GM13977 (cell line): ENCODE data around the gene TPR.

ENCODE experiments used
- DNase-seq: peaks from one replicate; pipeline ENCODE4 v3.0.0; 2012; ENCODE audit warnings: low spot score
- in situ Hi-C: fragments of 300-500 bp; cut with MboI; formaldehyde crosslinking; loops from one replicate; pipeline ENCODE4 v1.12.0; 2022; ENCODE audit warnings: low sequenced_read_pairs, low pct_unique_long_range_greater_than_20kb, mixed read lengths, inconsistent platforms; ENCODE audit not compliant: unreplicated experiment
- TF ChIP-seq, protein P1 (sequence below): IDR thresholded peaks from 2 replicates; pipeline ENCODE4 v1.5.1; 2012; ENCODE audit warnings: mild to moderate bottlenecking, control low read depth; ENCODE audit not compliant: insufficient read depth; ENCODE audit errors: extremely low read depth, missing control alignments

TPR gene

DNA sequence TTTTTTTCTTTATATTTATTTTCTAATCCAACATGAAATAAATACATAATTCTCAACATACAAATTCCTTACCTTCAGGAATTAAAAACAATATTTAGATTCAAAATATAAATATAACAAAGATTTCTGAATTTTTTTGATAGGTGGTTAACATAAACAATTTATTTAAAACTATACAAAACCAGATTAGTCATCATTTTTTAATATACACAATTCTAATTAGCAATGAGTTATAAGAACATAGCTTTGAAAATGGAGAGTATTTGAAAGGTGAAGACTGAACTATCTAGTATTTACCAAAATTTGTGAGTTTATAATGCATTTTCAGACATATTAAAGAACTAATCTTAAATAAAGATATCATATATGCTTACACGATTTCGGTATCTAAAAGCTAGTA, 37.5 kb downstream of the TPR start:
- DNase-seq: no peak
- in situ Hi-C loops: no loop called here
- TF ChIP-seq, protein P1, sequence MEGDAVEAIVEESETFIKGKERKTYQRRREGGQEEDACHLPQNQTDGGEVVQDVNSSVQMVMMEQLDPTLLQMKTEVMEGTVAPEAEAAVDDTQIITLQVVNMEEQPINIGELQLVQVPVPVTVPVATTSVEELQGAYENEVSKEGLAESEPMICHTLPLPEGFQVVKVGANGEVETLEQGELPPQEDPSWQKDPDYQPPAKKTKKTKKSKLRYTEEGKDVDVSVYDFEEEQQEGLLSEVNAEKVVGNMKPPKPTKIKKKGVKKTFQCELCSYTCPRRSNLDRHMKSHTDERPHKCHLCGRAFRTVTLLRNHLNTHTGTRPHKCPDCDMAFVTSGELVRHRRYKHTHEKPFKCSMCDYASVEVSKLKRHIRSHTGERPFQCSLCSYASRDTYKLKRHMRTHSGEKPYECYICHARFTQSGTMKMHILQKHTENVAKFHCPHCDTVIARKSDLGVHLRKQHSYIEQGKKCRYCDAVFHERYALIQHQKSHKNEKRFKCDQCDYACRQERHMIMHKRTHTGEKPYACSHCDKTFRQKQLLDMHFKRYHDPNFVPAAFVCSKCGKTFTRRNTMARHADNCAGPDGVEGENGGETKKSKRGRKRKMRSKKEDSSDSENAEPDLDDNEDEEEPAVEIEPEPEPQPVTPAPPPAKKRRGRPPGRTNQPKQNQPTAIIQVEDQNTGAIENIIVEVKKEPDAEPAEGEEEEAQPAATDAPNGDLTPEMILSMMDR: no peak

DNA sequence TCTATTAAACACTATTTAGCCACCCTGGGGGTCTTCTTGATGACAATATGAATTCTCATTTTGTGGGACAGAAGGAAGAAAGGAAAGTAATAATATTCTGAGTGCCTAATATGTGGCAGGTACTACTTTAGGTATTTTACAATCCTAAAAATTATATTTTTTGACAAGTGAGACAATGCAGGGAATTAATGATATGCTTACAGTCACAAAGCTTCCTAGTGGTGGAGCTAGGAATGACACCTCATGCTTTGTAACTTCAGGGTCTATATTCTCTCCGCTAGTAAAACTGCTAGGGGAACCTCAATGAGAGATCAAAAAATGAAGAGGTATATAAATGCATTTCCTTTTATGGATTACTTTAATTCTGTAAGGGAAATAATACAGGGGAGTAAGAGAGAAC, 44.3 kb downstream of the TPR start:
- DNase-seq: no peak
- in situ Hi-C loops: no loop called here

DNA sequence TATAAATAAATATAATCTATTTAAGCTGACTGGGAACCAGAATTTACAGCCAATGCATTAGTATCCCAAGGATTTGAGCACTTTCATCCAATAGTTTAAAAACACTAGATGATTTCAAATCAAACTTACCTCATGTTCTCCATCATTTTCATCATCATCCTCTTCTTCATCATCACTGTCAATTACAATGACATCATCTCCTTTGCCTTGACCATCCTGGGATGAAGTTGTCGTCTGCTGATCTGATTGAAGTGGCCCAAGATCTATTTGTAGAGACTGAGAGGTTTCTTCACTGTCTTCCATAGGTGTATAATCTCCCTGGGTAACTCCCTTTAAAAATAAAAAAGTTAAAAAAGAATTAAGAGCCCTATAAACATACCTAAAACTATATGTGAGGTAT, 47.7 kb downstream of the TPR start:
- DNase-seq: no peak
- in situ Hi-C loops: no loop called here
- TF ChIP-seq, protein P1: no peak

More for the DNA sequence above, 44.3 kb downstream of the TPR start:
- TF ChIP-seq, protein P1: peak; percentile 15

DNA sequence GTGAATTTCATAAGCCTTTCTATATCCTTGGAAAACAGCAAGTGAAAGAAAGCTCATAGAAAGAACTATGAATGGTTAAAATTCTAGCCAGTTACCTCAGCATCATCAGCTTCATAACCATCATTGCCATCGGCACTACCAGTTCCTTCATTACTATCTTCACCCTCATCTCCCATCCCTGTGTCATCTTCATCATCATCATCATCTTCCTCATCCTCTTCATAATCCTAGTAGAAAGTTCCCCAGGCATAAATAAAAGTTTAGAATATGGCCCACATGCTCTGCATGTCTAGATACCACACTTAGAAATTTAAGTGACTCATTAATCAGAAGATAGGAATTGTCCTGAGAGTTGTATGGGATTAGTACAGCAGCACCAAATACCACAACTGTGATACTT, 49.0 kb downstream of the TPR start:
- in situ Hi-C loops: no loop called here

DNA sequence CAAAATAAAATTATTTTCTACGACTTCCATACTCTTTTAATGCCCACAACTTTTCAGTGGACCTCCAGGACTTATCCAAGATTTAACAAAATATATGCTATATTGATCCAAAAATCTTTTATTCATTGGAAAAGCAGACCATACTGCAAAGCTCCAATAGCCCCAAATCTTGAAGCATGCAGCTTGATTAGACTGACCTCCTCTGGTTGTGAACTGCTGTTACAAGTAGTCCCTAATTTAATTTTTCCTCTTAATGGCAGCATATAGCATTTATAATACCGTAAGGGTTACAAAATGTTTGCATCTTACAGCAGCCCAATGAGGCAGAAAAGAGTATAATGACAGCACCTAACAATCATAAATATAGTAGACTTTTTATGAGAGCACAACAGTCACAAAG, 49.8 kb downstream of the TPR start:
- in situ Hi-C loops: no loop called here
- TF ChIP-seq, protein P1: peak; percentile 32

More for the DNA sequence above, 49.0 kb downstream of the TPR start:
- TF ChIP-seq, protein P1: no peak
- DNase-seq: no peak

DNA sequence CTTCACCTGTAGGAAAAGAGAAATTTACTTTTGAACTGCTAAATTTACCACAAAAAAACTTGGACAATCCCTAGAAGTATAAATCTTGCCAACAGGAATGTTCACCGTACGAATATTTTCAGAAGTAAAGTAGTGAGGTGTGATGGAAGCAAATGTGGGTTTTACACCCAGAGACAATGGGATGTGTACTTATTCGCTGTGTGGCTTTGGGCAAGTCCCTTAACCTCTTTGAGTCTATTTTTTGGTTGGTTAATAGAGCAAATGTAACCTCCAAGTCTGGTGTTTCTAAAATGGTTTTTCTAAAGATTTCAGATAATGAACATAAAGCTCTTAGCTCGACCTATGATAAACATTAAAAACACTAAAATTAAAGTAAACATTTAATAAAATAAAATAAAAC, 51.2 kb downstream of the TPR start:
- no peak for DNase-seq
- in situ Hi-C loops: no loop called here
- TF ChIP-seq, protein P1: no peak

More for the DNA sequence above, 49.8 kb downstream of the TPR start:
- no peak for DNase-seq

DNA sequence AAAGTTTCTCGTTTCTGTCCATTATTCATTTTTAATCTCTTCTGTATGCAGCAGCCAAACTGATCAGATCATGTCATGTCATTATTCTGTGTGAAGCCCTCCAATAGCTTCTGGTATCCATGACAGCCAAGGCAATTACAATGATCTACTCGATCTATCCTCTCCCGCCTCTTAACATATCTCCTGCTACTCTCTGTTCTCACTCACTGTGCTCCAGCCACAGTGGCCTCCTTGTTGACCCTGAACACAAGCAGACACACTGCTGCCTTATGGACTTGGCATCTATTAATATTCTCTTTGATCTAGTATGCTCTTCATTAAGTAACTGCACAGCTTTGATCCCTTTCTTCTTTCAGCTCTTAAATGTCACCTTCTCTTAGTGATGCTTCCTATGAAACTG, 59.5 kb downstream of the TPR start:
- TF ChIP-seq, protein P1: no peak
- no peak for DNase-seq
- in situ Hi-C loops: no loop called here
